ENCODE results near the gene CACNA2D2. TPM values are rescaled to one million over a fixed set of nuclear protein-coding genes. Genes with fewer than 3 reads are reported as not detected.

Gene CACNA2D2
- total and polyA plus RNA-seq, 2 experiments from 2014 or later = 0.87 to 1.5 TPM

GRCh38 chr3:50483374-50483773, 20.1 kb downstream of the CACNA2D2 start:
- Histone ChIP-seq H3K27me3 (no peaks in the 10 kb centered on the region), H4K20me1 (ENCODE audit: insufficient read depth, poor library complexity, severe bottlenecking) (no peaks in the 10 kb centered on the region), H3K9me3 (ENCODE audit: low read depth) (no peaks in the 10 kb centered on the region), H3K4me1 (ENCODE audit: insufficient read depth) (no peaks in the 10 kb centered on the region), H3K9me2 (replicated peaks; ENCODE audit: insufficient read depth) (no peaks in the 10 kb centered on the region), H3K4me3 (no peak overlapping the region), H3K79me2 (no peaks in the 10 kb centered on the region), H3K4me2 (no peak overlapping the region), H2AFZ (no peak overlapping the region), H3K27ac (no peak overlapping the region), H3K36me3 (replicated peaks; ENCODE audit: insufficient read depth, low read depth) (no peaks in the 10 kb centered on the region)
- no peak for DNase-seq (ENCODE audit: low spot score)
- no peak for TF ChIP-seq EZH2 (IDR thresholded peaks at IDR 0.05; ENCODE audit: borderline replicate concordance)
- TF ChIP-seq EZH2phosphoT487 (IDR thresholded peaks at IDR 0.05; ENCODE audit: low read depth, severe bottlenecking, unreplicated experiment) = no peak
- TF ChIP-seq CTCF (IDR thresholded peaks at IDR 0.05; ENCODE audit: poor library complexity) = no peak
- 72% methylated on average over 6 of the region's 6 CpGs for WGBS (ENCODE audit: low lambda C conversion rate, missing lambda C conversion rate)

DNA sequence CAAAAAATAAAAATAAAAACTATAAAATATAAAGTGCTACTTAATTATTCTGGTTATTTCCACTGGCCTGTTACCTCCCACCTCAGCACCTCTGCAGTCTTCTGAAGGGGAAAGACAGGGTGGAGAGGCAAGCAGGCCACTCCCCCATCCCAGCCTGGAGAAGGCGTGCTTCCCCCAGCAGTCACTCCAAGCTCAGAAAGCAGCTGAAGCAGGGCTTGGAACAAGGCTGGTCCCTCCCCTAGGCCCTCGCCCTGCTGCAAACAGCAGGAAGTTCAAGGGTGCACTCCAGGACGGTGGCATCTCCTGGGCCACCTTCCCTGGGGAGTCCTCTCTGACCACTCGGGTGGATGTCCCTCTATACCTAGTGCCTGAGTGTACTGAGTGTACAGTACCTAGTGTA, 21.4 kb downstream of the CACNA2D2 start:
- no peak overlapping the region for H3K4me3 ChIP-seq
- no peaks in the 10 kb centered on the region for H3K9me2 ChIP-seq (replicated peaks; ENCODE audit: insufficient read depth)
- no peak overlapping the region for H2AFZ ChIP-seq
- H4K20me1 ChIP-seq (ENCODE audit: insufficient read depth, poor library complexity, severe bottlenecking) = no peaks in the 10 kb centered on the region
- no peaks in the 10 kb centered on the region for H3K79me2 ChIP-seq
- no peaks in the 10 kb centered on the region for H3K9me3 ChIP-seq (ENCODE audit: low read depth)
- no peaks in the 10 kb centered on the region for H3K36me3 ChIP-seq (replicated peaks; ENCODE audit: insufficient read depth, low read depth)
- no peaks in the 10 kb centered on the region for H3K27me3 ChIP-seq
- no peak for TF ChIP-seq EZH2phosphoT487 (IDR thresholded peaks at IDR 0.05; ENCODE audit: low read depth, severe bottlenecking, unreplicated experiment)
- TF ChIP-seq EZH2 (IDR thresholded peaks at IDR 0.05; ENCODE audit: borderline replicate concordance) = no peak
- TF ChIP-seq CTCF (IDR thresholded peaks at IDR 0.05; ENCODE audit: poor library complexity) = no peak
- 74% methylated on average over 4 of the region's 4 CpGs for whole genome bisulfite sequencing (ENCODE audit: low lambda C conversion rate, missing lambda C conversion rate)
- no peak for DNase-seq (ENCODE audit: low spot score)
- no peaks in the 10 kb centered on the region for H3K4me1 ChIP-seq (ENCODE audit: insufficient read depth)
- H3K27ac ChIP-seq = no peak overlapping the region
- H3K4me2 ChIP-seq = no peak overlapping the region

DNA sequence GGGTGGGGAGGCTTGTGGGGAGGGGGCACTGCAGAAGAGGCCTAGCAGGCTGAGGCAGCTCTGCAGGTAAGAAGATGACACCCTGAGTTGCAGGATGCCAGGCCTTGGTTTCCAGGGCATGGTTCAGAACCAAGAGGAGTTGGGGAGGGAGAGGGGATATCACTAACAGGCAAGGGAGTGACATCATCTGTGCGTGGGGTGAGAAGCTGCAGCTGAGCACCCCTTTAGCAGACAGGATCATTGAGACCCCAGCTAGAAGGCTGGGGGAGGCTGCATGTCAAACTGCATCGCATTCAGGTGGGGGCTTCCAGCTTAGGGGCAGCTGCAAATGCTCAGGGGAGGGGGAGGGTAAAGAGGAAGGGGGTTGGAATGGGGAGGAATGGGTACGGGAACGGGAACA, 23.0 kb downstream of the CACNA2D2 start:
- Histone ChIP-seq H3K4me1 (ENCODE audit: insufficient read depth) (no peaks in the 10 kb centered on the region), H2AFZ (no peak overlapping the region), H3K9me2 (replicated peaks; ENCODE audit: insufficient read depth) (no peaks in the 10 kb centered on the region), H3K27ac (no peak overlapping the region), H3K27me3 (no peaks in the 10 kb centered on the region), H3K79me2 (no peaks in the 10 kb centered on the region), H4K20me1 (ENCODE audit: insufficient read depth, poor library complexity, severe bottlenecking) (no peaks in the 10 kb centered on the region), H3K36me3 (replicated peaks; ENCODE audit: insufficient read depth, low read depth) (no peaks in the 10 kb centered on the region), H3K4me3 (no peak overlapping the region), H3K4me2 (no peak overlapping the region), H3K9me3 (ENCODE audit: low read depth) (no peaks in the 10 kb centered on the region)
- no peak for DNase-seq (ENCODE audit: low spot score)
- WGBS (ENCODE audit: low lambda C conversion rate, missing lambda C conversion rate) = 71% methylated on average over 1 of the region's 4 CpGs
- TF ChIP-seq EZH2phosphoT487 (IDR thresholded peaks at IDR 0.05; ENCODE audit: low read depth, severe bottlenecking, unreplicated experiment) = no peak
- no peak for TF ChIP-seq EZH2 (IDR thresholded peaks at IDR 0.05; ENCODE audit: borderline replicate concordance)
- no peak for TF ChIP-seq CTCF (IDR thresholded peaks at IDR 0.05; ENCODE audit: poor library complexity)

DNA sequence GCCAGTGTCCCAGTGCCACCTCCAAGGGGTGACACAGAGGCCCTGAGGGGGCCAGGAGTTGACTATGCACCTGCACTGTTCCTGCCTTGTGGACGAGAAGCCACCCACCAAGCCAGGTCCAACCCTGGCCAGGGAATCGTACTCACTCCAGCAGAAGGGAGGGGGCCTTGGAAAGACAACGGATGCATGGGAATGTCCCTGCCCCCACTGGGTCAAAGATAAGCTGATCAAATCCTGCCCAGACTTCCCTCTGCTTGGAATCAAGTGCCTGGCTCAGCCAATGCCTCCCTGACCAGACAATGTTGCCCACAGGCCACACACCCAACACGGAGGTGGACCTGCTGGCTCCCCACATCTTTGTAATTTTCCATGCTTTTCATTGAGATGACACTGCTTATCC, 23.9 kb downstream of the CACNA2D2 start:
- no peak for TF ChIP-seq CTCF (IDR thresholded peaks at IDR 0.05; ENCODE audit: poor library complexity)
- TF ChIP-seq EZH2phosphoT487 (IDR thresholded peaks at IDR 0.05; ENCODE audit: low read depth, severe bottlenecking, unreplicated experiment) = no peak
- no peak for TF ChIP-seq EZH2 (IDR thresholded peaks at IDR 0.05; ENCODE audit: borderline replicate concordance)
- H3K9me2 ChIP-seq (replicated peaks; ENCODE audit: insufficient read depth) = no peaks in the 10 kb centered on the region
- DNase-seq (ENCODE audit: low spot score) = no peak
- no peaks in the 10 kb centered on the region for H3K4me1 ChIP-seq (ENCODE audit: insufficient read depth)
- H4K20me1 ChIP-seq (ENCODE audit: insufficient read depth, poor library complexity, severe bottlenecking) = no peaks in the 10 kb centered on the region
- H3K4me3 ChIP-seq = no peak overlapping the region
- no peaks in the 10 kb centered on the region for H3K27me3 ChIP-seq
- no peak overlapping the region for H3K4me2 ChIP-seq
- no peak overlapping the region for H2AFZ ChIP-seq
- H3K27ac ChIP-seq = no peak overlapping the region
- H3K79me2 ChIP-seq = no peaks in the 10 kb centered on the region
- no peaks in the 10 kb centered on the region for H3K9me3 ChIP-seq (ENCODE audit: low read depth)
- 59% methylated on average over 4 of the region's 4 CpGs for WGBS (ENCODE audit: low lambda C conversion rate, missing lambda C conversion rate)
- no peaks in the 10 kb centered on the region for H3K36me3 ChIP-seq (replicated peaks; ENCODE audit: insufficient read depth, low read depth)
